ENCODE data around the gene MYO10. TPM values are rescaled to one million over a fixed set of nuclear protein-coding genes. Genes with fewer than 3 reads are reported as not detected.

The MYO10 gene
- total and polyA plus RNA-seq, 2 experiments from 2014 or later, result 119 to 276 TPM

DNA sequence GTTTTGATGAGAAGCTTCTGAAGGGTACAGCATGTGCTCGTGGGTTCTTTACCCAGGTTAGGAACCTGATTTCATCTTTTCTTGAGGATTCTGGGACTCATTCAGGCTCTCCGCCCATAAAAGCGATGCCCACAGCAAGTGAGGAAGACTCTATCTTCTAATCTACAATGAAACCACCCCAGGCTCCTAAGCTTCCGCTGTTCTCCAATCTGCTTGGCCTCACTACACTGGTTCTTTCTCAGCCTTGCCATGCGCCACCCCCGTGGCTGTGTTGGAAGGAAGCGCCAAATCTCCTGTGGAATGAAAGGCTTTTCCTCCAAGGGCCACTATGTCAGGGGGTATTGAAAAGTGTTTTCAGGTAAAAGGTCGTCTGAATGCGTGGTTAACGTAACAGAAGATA, 135.6 kb downstream of the MYO10 start (continued):
- TF ChIP-seq, protein P1, sequence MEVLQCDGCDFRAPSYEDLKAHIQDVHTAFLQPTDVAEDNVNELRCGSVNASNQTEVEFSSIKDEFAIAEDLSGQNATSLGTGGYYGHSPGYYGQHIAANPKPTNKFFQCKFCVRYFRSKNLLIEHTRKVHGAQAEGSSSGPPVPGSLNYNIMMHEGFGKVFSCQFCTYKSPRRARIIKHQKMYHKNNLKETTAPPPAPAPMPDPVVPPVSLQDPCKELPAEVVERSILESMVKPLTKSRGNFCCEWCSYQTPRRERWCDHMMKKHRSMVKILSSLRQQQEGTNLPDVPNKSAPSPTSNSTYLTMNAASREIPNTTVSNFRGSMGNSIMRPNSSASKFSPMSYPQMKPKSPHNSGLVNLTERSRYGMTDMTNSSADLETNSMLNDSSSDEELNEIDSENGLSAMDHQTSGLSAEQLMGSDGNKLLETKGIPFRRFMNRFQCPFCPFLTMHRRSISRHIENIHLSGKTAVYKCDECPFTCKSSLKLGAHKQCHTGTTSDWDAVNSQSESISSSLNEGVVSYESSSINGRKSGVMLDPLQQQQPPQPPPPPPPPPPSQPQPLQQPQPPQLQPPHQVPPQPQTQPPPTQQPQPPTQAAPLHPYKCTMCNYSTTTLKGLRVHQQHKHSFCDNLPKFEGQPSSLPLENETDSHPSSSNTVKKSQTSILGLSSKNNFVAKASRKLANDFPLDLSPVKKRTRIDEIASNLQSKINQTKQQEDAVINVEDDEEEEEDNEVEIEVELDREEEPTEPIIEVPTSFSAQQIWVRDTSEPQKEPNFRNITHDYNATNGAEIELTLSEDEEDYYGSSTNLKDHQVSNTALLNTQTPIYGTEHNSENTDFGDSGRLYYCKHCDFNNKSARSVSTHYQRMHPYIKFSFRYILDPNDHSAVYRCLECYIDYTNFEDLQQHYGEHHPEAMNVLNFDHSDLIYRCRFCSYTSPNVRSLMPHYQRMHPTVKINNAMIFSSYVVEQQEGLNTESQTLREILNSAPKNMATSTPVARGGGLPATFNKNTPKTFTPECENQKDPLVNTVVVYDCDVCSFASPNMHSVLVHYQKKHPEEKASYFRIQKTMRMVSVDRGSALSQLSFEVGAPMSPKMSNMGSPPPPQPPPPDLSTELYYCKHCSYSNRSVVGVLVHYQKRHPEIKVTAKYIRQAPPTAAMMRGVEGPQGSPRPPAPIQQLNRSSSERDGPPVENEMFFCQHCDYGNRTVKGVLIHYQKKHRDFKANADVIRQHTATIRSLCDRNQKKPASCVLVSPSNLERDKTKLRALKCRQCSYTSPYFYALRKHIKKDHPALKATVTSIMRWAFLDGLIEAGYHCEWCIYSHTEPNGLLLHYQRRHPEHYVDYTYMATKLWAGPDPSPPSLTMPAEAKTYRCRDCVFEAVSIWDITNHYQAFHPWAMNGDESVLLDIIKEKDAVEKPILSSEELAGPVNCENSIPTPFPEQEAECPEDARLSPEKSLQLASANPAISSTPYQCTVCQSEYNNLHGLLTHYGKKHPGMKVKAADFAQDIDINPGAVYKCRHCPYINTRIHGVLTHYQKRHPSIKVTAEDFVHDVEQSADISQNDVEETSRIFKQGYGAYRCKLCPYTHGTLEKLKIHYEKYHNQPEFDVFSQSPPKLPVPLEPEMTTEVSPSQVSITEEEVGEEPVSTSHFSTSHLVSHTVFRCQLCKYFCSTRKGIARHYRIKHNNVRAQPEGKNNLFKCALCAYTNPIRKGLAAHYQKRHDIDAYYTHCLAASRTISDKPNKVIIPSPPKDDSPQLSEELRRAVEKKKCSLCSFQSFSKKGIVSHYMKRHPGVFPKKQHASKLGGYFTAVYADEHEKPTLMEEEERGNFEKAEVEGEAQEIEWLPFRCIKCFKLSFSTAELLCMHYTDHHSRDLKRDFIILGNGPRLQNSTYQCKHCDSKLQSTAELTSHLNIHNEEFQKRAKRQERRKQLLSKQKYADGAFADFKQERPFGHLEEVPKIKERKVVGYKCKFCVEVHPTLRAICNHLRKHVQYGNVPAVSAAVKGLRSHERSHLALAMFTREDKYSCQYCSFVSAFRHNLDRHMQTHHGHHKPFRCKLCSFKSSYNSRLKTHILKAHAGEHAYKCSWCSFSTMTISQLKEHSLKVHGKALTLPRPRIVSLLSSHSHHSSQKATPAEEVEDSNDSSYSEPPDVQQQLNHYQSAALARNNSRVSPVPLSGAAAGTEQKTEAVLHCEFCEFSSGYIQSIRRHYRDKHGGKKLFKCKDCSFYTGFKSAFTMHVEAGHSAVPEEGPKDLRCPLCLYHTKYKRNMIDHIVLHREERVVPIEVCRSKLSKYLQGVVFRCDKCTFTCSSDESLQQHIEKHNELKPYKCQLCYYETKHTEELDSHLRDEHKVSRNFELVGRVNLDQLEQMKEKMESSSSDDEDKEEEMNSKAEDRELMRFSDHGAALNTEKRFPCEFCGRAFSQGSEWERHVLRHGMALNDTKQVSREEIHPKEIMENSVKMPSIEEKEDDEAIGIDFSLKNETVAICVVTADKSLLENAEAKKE (CRISPR knock-in tag; IDR thresholded peaks at IDR 0.05), result no peak
- no peak for TF ChIP-seq JUNB (IDR thresholded peaks at IDR 0.05; ENCODE audit: unreplicated experiment)
- no peak for TF ChIP-seq ZNF114 (CRISPR knock-in tag; IDR thresholded peaks at IDR 0.05)

GRCh38 chr5:16799796-16800195, 136.3 kb downstream of the MYO10 start:
- Histone ChIP-seq H3K79me2 (replicated peaks; ENCODE audit: insufficient read depth) (peaks cover 51% of the 10 kb centered on the region), H3K9me2 (ENCODE audit: insufficient read depth) (no peaks in the 10 kb centered on the region), H3K4me2 (no peak overlapping the region), H3K36me3 (ENCODE audit: insufficient read depth) (no peaks in the 10 kb centered on the region), H2AFZ (no peak overlapping the region), H3F3A (replicated peaks; ENCODE audit: low read depth) (no peaks in the 10 kb centered on the region), H3K4me3 (no peak overlapping the region), H3K27me3 (ENCODE audit: insufficient read depth) (no peaks in the 10 kb centered on the region), H3K27ac (ENCODE audit: low read depth) (no peak overlapping the region), H4K20me1 (replicated peaks; ENCODE audit: insufficient read depth) (no peaks in the 10 kb centered on the region), H3K4me1 (ENCODE audit: insufficient read depth) (no peaks in the 10 kb centered on the region; the same call in 1 of the 2 replicates)
- TF ChIP-seq STAT1 (IDR thresholded peaks at IDR 0.05; ENCODE audit: unreplicated experiment), result no peak
- TF ChIP-seq EZH2 (IDR thresholded peaks at IDR 0.05; ENCODE audit: low read depth, unreplicated experiment), result no peak
- no peak for TF ChIP-seq REST (IDR thresholded peaks at IDR 0.05; ENCODE audit: unreplicated experiment)
- TF ChIP-seq CREB1 (CRISPR knock-in tag; IDR thresholded peaks at IDR 0.05; ENCODE audit: low read depth), result no peak
- no peak overlapping the region for H3K27ac Mint-ChIP-seq
- peaks cover 6% of the 10 kb centered on the region for H3K27me3 Mint-ChIP-seq (ENCODE audit: insufficient read depth, low read depth, poor library complexity)
- DNase-seq (ENCODE audit: low spot score) (no peak), ATAC-seq (no peak)
- H3K9me3 Mint-ChIP-seq, result peaks cover 3% of the 10 kb centered on the region; the same call in 1 of the 3 replicates
- peaks cover 2% of the 10 kb centered on the region; the same call in 2 of the 3 replicates for H3K4me1 Mint-ChIP-seq
- 0 out of 3 replicates have a peak, but pooled peaks cover 3% of the 10 kb centered on the region for H3K36me3 Mint-ChIP-seq (ENCODE audit: low read depth)
- H3K4me3 Mint-ChIP-seq, result no peak overlapping the region

Measured in GM23338 (cell line).